ENCODE data around the gene VIM. TPM values are rescaled to one million over a fixed set of nuclear protein-coding genes. Genes with fewer than 3 reads are reported as not detected.

Gene VIM
- total RNA-seq, 2 donors from 2014 or later: 1,558 to 2,042 TPM

DNA sequence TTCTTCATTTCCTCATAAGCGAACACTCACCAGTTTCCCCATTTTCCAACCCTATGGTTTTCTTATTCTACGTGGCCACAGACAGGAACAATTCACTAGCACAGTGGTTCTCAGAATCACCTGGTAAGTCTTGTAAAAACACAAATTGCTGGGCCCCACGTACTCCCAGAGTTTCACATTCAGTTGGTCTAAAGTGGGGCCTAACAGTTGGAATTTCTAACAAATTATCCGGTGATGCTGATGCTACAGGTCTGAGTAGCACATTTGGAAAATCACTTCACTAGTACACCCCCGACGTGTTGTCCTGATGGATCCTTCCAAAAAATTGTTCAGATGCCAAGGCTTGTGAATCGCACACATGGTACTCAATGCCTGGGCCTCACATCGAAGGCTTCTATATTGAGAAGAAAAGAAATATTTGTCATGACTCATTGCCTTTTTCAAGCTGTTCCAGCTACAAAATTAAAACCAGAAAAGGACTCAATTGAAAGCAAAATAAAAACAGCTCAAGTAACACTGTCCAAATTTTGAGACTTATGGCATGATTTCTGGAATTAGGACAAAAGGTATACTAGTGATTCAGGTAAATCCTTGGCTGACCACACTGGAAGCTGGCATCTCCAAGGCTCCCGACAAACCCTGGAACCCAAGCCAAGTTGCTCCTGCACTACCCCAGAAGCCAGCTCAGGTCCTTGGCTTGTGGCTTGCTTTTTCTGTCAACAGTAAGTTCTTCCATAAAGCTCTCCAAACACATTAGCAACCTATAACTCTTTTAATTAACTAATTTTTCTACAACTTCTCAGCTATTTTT lies 12.9 kb upstream of the VIM start:
- H3K4me3 Mint-ChIP-seq: no peak overlapping the region
- H3K36me3 Mint-ChIP-seq (ENCODE audit: low read depth): peaks cover 3% of the 10 kb centered on the region
- no peak for ATAC-seq
- no peak for DNase-seq
- no peaks in the 10 kb centered on the region for H3K9me3 ChIP-seq (ENCODE audit: control insufficient read depth, low read length, poor library complexity, severe bottlenecking)
- H3K27ac Mint-ChIP-seq: peak overlapping the region; percentile 86
- peaks cover 14% of the 10 kb centered on the region for H3K4me1 Mint-ChIP-seq
- H3K27me3 Mint-ChIP-seq: no peaks in the 10 kb centered on the region

GRCh38 chr10:17215782-17216122 lies 12.3 kb upstream of the VIM start:
- peaks cover 14% of the 10 kb centered on the region for H3K4me1 Mint-ChIP-seq
- ATAC-seq (no peak), DNase-seq (no peak)
- peak overlapping the region; percentile 86 for H3K27ac Mint-ChIP-seq
- no peaks in the 10 kb centered on the region for H3K27me3 Mint-ChIP-seq
- H3K36me3 Mint-ChIP-seq (ENCODE audit: low read depth): peaks cover 3% of the 10 kb centered on the region
- H3K9me3 ChIP-seq (ENCODE audit: control insufficient read depth, low read length, poor library complexity, severe bottlenecking): no peaks in the 10 kb centered on the region
- H3K4me3 Mint-ChIP-seq: no peak overlapping the region

DNA sequence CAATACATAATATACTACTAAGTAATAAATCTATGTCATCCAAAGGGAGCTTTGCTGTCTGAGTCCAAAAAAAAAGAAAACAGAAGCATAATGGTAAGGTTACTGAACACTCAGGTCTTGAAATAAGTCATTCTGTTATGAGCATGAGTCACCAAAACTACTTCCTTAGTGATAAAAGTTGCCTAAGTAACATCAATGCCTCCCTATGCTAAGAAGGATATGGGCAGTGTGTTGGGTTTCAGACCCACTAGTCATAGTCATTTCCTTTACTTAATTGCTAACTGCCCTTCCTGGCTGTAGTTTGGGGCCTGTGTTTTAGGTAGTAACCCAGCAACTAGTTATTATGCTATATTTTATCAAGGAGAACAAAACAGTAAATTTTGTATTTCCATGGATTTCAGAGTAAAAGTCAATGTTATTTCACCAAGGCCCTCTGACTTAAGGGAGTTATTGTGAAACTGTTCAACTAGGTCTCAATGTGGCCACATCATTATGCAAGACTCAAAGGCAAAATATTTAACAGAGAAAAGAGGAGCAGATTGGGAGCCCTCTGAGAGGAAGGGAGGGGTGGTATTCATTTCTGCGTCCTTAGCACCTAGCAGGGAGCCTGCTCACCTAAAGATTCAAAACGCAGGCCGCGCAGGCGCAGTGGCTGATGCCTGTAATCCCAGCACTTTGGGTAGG lies 11.7 kb upstream of the VIM start:
- Mint-ChIP-seq H3K27me3 (no peaks in the 10 kb centered on the region), H3K27ac (peak overlapping the region; percentile 86), H3K36me3 (ENCODE audit: low read depth) (peaks cover 3% of the 10 kb centered on the region), H3K4me3 (no peak overlapping the region), H3K4me1 (peaks cover 14% of the 10 kb centered on the region)
- ATAC-seq (peak; percentile 91), DNase-seq (no peak)
- H3K9me3 ChIP-seq (ENCODE audit: control insufficient read depth, low read length, poor library complexity, severe bottlenecking): no peaks in the 10 kb centered on the region

DNA sequence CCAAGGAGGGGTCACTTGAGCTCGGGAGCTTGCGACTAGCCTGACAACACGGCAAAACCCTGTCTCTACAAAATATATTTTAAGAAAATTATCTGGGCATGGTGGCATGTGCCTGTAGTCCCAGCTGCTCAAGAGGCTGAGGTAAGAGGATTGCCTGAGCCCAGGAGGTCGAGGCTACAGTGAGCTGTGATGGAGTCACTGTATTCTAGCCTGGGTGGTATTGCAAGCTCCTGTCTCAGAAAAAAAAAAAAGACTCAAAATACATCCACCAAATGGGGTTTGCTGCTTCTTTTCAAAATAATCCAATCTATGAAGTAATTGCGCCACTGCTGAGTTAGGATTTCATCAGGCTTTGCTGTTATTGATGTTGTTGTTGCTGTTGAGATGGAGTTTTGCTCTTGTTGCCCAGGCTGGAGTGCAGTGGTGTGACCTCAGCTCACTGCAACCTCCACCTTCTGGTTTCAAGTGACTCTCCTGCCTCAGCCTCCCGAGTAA lies 11.1 kb upstream of the VIM start:
- H3K27ac Mint-ChIP-seq: peak overlapping the region; percentile 86
- peaks cover 14% of the 10 kb centered on the region for H3K4me1 Mint-ChIP-seq
- H3K4me3 Mint-ChIP-seq: no peak overlapping the region
- no peak for DNase-seq
- peaks cover 3% of the 10 kb centered on the region for H3K36me3 Mint-ChIP-seq (ENCODE audit: low read depth)
- no peak for ATAC-seq
- H3K27me3 Mint-ChIP-seq: no peaks in the 10 kb centered on the region
- no peaks in the 10 kb centered on the region for H3K9me3 ChIP-seq (ENCODE audit: control insufficient read depth, low read length, poor library complexity, severe bottlenecking)

GRCh38 chr10:17217631-17218232 lies 10.3 kb upstream of the VIM start:
- ATAC-seq: no peak
- DNase-seq: no peak
- Mint-ChIP-seq H3K4me3 (no peak overlapping the region), H3K36me3 (ENCODE audit: low read depth) (no peaks in the 10 kb centered on the region), H3K27ac (peak overlapping the region; percentile 86), H3K27me3 (no peaks in the 10 kb centered on the region), H3K4me1 (peaks cover 15% of the 10 kb centered on the region)
- no peaks in the 10 kb centered on the region for H3K9me3 ChIP-seq (ENCODE audit: control insufficient read depth, low read length, poor library complexity, severe bottlenecking)

- ATAC-seq (no peak), DNase-seq (no peak)
- no peaks in the 10 kb centered on the region for H3K9me3 ChIP-seq (ENCODE audit: control insufficient read depth, low read length, poor library complexity, severe bottlenecking)
- H3K27me3 Mint-ChIP-seq: no peaks in the 10 kb centered on the region
- H3K36me3 Mint-ChIP-seq (ENCODE audit: low read depth): no peaks in the 10 kb centered on the region
- H3K4me3 Mint-ChIP-seq: no peak overlapping the region
- peaks cover 20% of the 10 kb centered on the region for H3K4me1 Mint-ChIP-seq
- H3K27ac Mint-ChIP-seq: peak overlapping the region; percentile 39
Observed at GRCh38 chr10:17219024-17219423, 9.0 kb upstream of the VIM start.

GRCh38 chr10:17220652-17221100 lies 7.4 kb upstream of the VIM start:
- Mint-ChIP-seq H3K27ac (no peak overlapping the region), H3K27me3 (no peaks in the 10 kb centered on the region), H3K4me3 (no peak overlapping the region), H3K36me3 (ENCODE audit: low read depth) (no peaks in the 10 kb centered on the region), H3K4me1 (peaks cover 26% of the 10 kb centered on the region)
- H3K9me3 ChIP-seq (ENCODE audit: control insufficient read depth, low read length, poor library complexity, severe bottlenecking): no peaks in the 10 kb centered on the region
- no peak for ATAC-seq
- DNase-seq: no peak

DNA sequence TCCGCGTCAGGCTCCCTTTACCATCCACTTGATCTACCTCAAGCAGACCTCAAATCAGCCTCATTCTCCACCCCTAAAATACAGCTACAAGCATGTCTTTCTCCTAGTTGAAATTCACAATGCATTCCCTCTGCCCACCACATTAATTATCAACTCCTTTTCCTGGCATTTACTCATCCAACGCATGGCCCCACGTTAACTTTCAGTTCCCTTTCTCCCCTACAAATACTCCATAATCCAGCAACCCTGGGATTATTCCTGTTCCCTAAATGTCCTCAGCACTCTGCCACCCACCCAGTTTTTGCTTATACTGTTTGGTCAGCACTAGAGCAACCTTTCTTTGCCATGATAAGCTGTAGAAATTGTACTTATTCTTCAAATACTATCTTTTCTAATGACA lies 5.7 kb upstream of the VIM start:
- Mint-ChIP-seq H3K36me3 (ENCODE audit: low read depth) (no peaks in the 10 kb centered on the region), H3K4me3 (no peak overlapping the region), H3K27me3 (no peaks in the 10 kb centered on the region), H3K27ac (no peak overlapping the region), H3K4me1 (peaks cover 36% of the 10 kb centered on the region)
- no peaks in the 10 kb centered on the region for H3K9me3 ChIP-seq (ENCODE audit: control insufficient read depth, low read length, poor library complexity, severe bottlenecking)
- ATAC-seq (no peak), DNase-seq (no peak)

- DNase-seq (no peak), ATAC-seq (no peak)
- peak overlapping the region; percentile 74 for H3K27ac Mint-ChIP-seq
- H3K4me3 Mint-ChIP-seq: peak overlapping the region; percentile 28
- H3K36me3 Mint-ChIP-seq (ENCODE audit: low read depth): peaks cover 2% of the 10 kb centered on the region
- H3K9me3 ChIP-seq (ENCODE audit: control insufficient read depth, low read length, poor library complexity, severe bottlenecking): no peaks in the 10 kb centered on the region
- H3K27me3 Mint-ChIP-seq: no peaks in the 10 kb centered on the region
- H3K4me1 Mint-ChIP-seq: peaks cover 54% of the 10 kb centered on the region
Observed at GRCh38 chr10:17225808-17226207, 2.2 kb upstream of the VIM start.

GRCh38 chr10:17226891-17227303 lies 1.1 kb upstream of the VIM start:
- DNase-seq (no peak), ATAC-seq (no peak)
- peaks cover 2% of the 10 kb centered on the region for H3K36me3 Mint-ChIP-seq (ENCODE audit: low read depth)
- peak overlapping the region; percentile 98 for H3K27ac Mint-ChIP-seq
- no peaks in the 10 kb centered on the region for H3K9me3 ChIP-seq (ENCODE audit: control insufficient read depth, low read length, poor library complexity, severe bottlenecking)
- H3K4me1 Mint-ChIP-seq: peaks cover 63% of the 10 kb centered on the region
- H3K27me3 Mint-ChIP-seq: no peaks in the 10 kb centered on the region
- peak overlapping the region; percentile 94 for H3K4me3 Mint-ChIP-seq

DNA sequence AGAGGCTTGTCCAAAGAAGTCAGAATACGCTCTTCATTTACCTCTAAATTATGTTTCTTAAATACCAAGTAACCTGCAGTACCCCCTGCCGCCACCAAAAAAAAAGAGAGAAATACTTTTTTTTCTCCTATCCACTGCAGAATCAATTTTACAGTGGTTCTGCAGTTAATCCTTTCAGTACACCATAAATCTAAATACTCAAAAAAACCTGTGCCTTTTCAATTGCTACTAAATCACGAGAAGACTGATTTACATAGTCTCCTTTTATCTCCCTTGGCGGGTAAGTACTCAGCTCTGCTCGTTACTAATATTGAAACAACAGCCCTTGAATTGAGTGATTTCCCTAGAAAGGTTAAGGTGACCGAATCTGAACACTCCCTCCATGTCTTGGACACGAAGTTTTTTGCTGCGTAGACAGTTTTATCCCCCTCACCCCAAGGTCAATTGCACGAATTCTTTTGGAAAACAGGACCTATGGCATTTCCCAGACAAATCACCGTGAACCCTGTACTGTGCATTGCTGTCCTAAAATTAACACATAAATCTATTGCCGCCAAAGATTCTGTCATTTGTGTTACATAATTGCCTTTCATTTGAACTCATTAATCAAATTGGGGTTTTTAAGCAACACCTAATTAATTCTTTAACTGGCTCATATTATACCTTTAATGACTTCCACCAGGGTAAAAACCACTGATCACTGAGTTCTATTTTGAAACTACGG lies 512 bp upstream of the VIM start:
- DNase-seq (no peak), ATAC-seq (peak; percentile 2)
- Mint-ChIP-seq H3K36me3 (ENCODE audit: low read depth) (peaks cover 2% of the 10 kb centered on the region), H3K4me1 (peaks cover 61% of the 10 kb centered on the region), H3K4me3 (peak overlapping the region; percentile 94), H3K27me3 (no peaks in the 10 kb centered on the region), H3K27ac (peak overlapping the region; percentile 98)
- no peaks in the 10 kb centered on the region for H3K9me3 ChIP-seq (ENCODE audit: control insufficient read depth, low read length, poor library complexity, severe bottlenecking)

DNA sequence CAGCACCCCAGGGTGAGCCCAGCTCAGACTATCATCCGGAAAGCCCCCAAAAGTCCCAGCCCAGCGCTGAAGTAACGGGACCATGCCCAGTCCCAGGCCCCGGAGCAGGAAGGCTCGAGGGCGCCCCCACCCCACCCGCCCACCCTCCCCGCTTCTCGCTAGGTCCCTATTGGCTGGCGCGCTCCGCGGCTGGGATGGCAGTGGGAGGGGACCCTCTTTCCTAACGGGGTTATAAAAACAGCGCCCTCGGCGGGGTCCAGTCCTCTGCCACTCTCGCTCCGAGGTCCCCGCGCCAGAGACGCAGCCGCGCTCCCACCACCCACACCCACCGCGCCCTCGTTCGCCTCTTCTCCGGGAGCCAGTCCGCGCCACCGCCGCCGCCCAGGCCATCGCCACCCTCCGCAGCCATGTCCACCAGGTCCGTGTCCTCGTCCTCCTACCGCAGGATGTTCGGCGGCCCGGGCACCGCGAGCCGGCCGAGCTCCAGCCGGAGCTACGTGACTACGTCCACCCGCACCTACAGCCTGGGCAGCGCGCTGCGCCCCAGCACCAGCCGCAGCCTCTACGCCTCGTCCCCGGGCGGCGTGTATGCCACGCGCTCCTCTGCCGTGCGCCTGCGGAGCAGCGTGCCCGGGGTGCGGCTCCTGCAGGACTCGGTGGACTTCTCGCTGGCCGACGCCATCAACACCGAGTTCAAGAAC lies 1.1 kb downstream of the VIM start:
- H3K4me3 Mint-ChIP-seq: peak overlapping the region; percentile 94
- peak overlapping the region; percentile 98 for H3K27ac Mint-ChIP-seq
- DNase-seq (peak; percentile 72 to 82 (median 72)), ATAC-seq (peak; percentile 51)
- H3K9me3 ChIP-seq (ENCODE audit: control insufficient read depth, low read length, poor library complexity, severe bottlenecking): no peaks in the 10 kb centered on the region
- H3K4me1 Mint-ChIP-seq: peaks cover 58% of the 10 kb centered on the region
- H3K36me3 Mint-ChIP-seq (ENCODE audit: low read depth): peaks cover 2% of the 10 kb centered on the region
- H3K27me3 Mint-ChIP-seq: no peaks in the 10 kb centered on the region

Measured in T-helper 17 cell (primary cell).